ENCODE measurements around the gene MXI1.

MXI1 gene

GRCh38 chr10:110334061-110334656 lies 126.8 kb downstream of the MXI1 start:
- Histone ChIP-seq H3K27me3 (no peaks in the 10 kb centered on the region), H3K4me3 (ENCODE audit: low read depth, low read length) (no peak overlapping the region), H3K9me3 (no peaks in the 10 kb centered on the region; the same call in 1 of the 2 replicates), H3K36me3 (no peaks in the 10 kb centered on the region), H3K4me1 (no peaks in the 10 kb centered on the region)
- no peak for DNase-seq
- TF ChIP-seq CTCF (IDR thresholded peaks at IDR 0.05; ENCODE audit: low read depth, low read length): no peak

DNA sequence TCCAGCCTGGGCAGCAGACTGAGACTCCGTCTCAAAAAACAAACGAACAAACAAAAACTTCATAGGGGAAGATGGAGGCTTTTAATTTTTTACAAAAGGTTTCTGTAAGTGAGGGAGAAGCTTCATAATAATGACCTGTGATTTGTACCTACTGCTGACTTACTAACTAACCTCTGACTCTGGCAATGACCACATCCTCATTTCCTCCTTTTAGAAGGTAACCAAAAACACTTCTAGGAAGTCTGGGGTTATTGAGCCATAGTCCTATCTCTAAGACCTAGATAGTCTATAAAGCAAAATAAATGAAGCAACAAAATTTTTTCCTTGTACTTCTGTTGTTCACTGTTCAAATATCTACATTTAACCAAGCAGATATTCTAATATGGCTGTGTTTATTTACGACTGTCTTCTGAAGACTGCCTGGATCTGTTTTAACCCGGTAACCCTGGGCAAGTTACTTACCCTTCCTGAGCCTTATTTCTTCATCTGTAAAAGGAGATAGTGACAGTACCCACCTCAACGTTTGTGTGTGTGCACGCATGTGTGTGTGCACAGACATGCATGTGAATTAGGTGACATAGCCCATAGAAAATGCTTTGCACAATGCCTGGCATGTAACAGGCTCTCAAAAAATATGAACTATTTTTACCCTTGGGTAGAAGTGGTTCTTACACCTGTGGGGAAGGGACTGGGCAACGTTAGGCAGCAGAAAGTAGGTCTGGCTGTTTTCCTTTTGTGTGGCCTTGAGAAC lies 128.1 kb downstream of the MXI1 start:
- no peak for TF ChIP-seq CTCF (IDR thresholded peaks at IDR 0.05; ENCODE audit: low read depth, low read length)
- no peaks in the 10 kb centered on the region for H3K36me3 ChIP-seq
- DNase-seq: no peak
- H3K4me1 ChIP-seq: no peaks in the 10 kb centered on the region
- no peaks in the 10 kb centered on the region; the same call in 1 of the 2 replicates for H3K9me3 ChIP-seq
- H3K27me3 ChIP-seq: no peaks in the 10 kb centered on the region
- H3K4me3 ChIP-seq (ENCODE audit: low read depth, low read length): no peak overlapping the region

- Histone ChIP-seq H3K4me3 (ENCODE audit: low read depth, low read length) (no peak overlapping the region), H3K27me3 (no peaks in the 10 kb centered on the region), H3K9me3 (no peaks in the 10 kb centered on the region; the same call in 1 of the 2 replicates), H3K4me1 (no peaks in the 10 kb centered on the region), H3K36me3 (no peaks in the 10 kb centered on the region)
- no peak for DNase-seq
- no peak for TF ChIP-seq CTCF (IDR thresholded peaks at IDR 0.05; ENCODE audit: low read depth, low read length)
Observed at GRCh38 chr10:110336111-110336721, 128.8 kb downstream of the MXI1 start.

Data from BE2C (cell line).